Neuronal stem cell (in vitro differentiated cells): Measurements from ENCODE around the gene C18orf63.

Source experiments
- DNase-seq: peaks from one replicate; pipeline ENCODE4 v3.0.0-alpha.2; 2013; ENCODE audit warnings: low spot score
- H2AFZ ChIP-seq: one replicate; pipeline ENCODE4 v1.6.1; 2013; ENCODE audit warnings: mild to moderate bottlenecking, low read length, inconsistent platforms
- H2AK5ac ChIP-seq: 2 replicates; pipeline ENCODE4 v1.6.1; 2013; ENCODE audit warnings: low read depth, mild to moderate bottlenecking, inconsistent platforms, low read length, moderate library complexity, mixed read lengths
- H2BK120ac ChIP-seq: 2 replicates; pipeline ENCODE4 v1.6.1; 2013; ENCODE audit warnings: low read depth, mild to moderate bottlenecking, inconsistent platforms, low read length, moderate library complexity, mixed read lengths
- H2BK12ac ChIP-seq: one replicate; pipeline ENCODE4 v1.6.1; 2013; ENCODE audit warnings: low read length, inconsistent platforms
- H2BK15ac ChIP-seq: 2 replicates; pipeline ENCODE4 v1.6.1; 2013; ENCODE audit warnings: mild to moderate bottlenecking, low read length, inconsistent platforms, mixed read lengths
- H2BK5ac ChIP-seq: one replicate; pipeline ENCODE4 v1.6.1; 2013; ENCODE audit warnings: inconsistent platforms, mild to moderate bottlenecking, low read length, moderate library complexity
- H3K14ac ChIP-seq: one replicate; pipeline ENCODE4 v1.6.1; 2013; ENCODE audit warnings: low read length, inconsistent platforms
- H3K18ac ChIP-seq: 2 replicates; pipeline ENCODE4 v1.6.1; 2013; ENCODE audit warnings: low read length, inconsistent platforms
- H3K23ac ChIP-seq: 2 replicates; pipeline ENCODE4 v1.6.1; 2013; ENCODE audit warnings: low read depth, mild to moderate bottlenecking, mixed read lengths, low read length, inconsistent platforms; ENCODE audit not compliant: poor library complexity
- H3K27ac ChIP-seq: replicated peaks from 3 replicates; pipeline ENCODE4 v1.5.1; 2013; ENCODE audit warnings: low read length, inconsistent platforms
- H3K27me3 ChIP-seq, 3 experiments: 2 replicates each; pipeline ENCODE4 v1.6.1; 2013; ENCODE audit warnings: low read length in 3 of 3, mild to moderate bottlenecking in 2 of 3, inconsistent platforms in 1 of 3, low read depth in 1 of 3, mixed read lengths in 1 of 3, moderate library complexity in 1 of 3; ENCODE audit not compliant: control insufficient read depth in 3 of 3, insufficient read depth in 3 of 3
- H3K36me3 ChIP-seq, 2 donors: replicated peaks in 1 of 2; 2 replicates each; pipeline ENCODE4 v1.6.1; 2013; ENCODE audit warnings: low read length in 2 of 2; ENCODE audit not compliant: control insufficient read depth in 2 of 2, insufficient read depth in 2 of 2
- H3K4ac ChIP-seq: 2 replicates; pipeline ENCODE4 v1.6.1; 2013; ENCODE audit warnings: inconsistent platforms, mild to moderate bottlenecking, low read length, moderate library complexity
- H3K4me1 ChIP-seq, 2 donors: 1 replicate in 1 of 2; 2 replicates in 1 of 2; pipeline ENCODE4 v1.6.1; 2013; ENCODE audit warnings: low read length in 2 of 2, low read depth in 1 of 2; ENCODE audit not compliant: control insufficient read depth in 2 of 2, insufficient read depth in 1 of 2
- H3K4me2 ChIP-seq: one replicate; pipeline ENCODE4 v1.6.1; 2013; ENCODE audit warnings: mild to moderate bottlenecking, low read length, inconsistent platforms; ENCODE audit not compliant: insufficient read depth, poor library complexity, severe bottlenecking
- H3K4me3 ChIP-seq, 2 donors: 2 replicates each; pipeline ENCODE4 v1.5.1; 2013; ENCODE audit warnings: low read length in 2 of 2, mild to moderate bottlenecking in 2 of 2, inconsistent platforms in 1 of 2, moderate library complexity in 1 of 2
- H3K79me1 ChIP-seq: one replicate; pipeline ENCODE4 v1.6.1; 2013; ENCODE audit warnings: low read depth, mild to moderate bottlenecking, inconsistent platforms, low read length, moderate library complexity
- H3K9ac ChIP-seq: one replicate; pipeline ENCODE4 v1.6.1; 2013; ENCODE audit warnings: mild to moderate bottlenecking, low read depth, low read length, inconsistent platforms; ENCODE audit not compliant: poor library complexity
- H3K9me3 ChIP-seq, 2 donors: replicated peaks in 1 of 2; 2 replicates each; pipeline versions ENCODE3 to v1.6.1; 2013; ENCODE audit warnings: low read length in 2 of 2, mild to moderate bottlenecking in 2 of 2, inconsistent platforms in 1 of 2, low read depth in 1 of 2, mixed read lengths in 1 of 2, moderate library complexity in 1 of 2; ENCODE audit not compliant: control insufficient read depth in 2 of 2, insufficient read depth in 1 of 2
- H4K8ac ChIP-seq: one replicate; pipeline ENCODE4 v1.6.1; 2013; ENCODE audit warnings: low read depth, mild to moderate bottlenecking, inconsistent platforms, low read length, moderate library complexity
- H4K91ac ChIP-seq: one replicate; pipeline ENCODE4 v1.6.1; 2013; ENCODE audit warnings: low read length, low read depth, mild to moderate bottlenecking, inconsistent platforms; ENCODE audit not compliant: poor library complexity
- WGBS, 2 donors: extraction: QIAGEN DNeasy Blood & Tissue Kit; methylation state at CpG; one replicate each; pipeline ENCODE4 v1.1.7; 2013; ENCODE audit warnings: missing lambda C conversion rate in 2 of 2, mixed read lengths in 1 of 2; ENCODE audit not compliant: insufficient read length in 2 of 2, insufficient replicate concordance in 1 of 2; ENCODE audit errors: extremely low coverage in 2 of 2; 5-methylcytosine and 5-hydroxymethylcytosine counted together

Gene C18orf63

GRCh38 chr18:74402806-74403433, 87.3 kb downstream of the C18orf63 start:
- Histone ChIP-seq H3K4me1 (no peaks in the 10 kb centered on the region), H2AK5ac (no peak overlapping the region), H3K4ac (no peak overlapping the region), H3K4me2 (no peak overlapping the region), H4K8ac (no peak overlapping the region), H3K4me3 (no peak overlapping the region), H2BK12ac (no peak overlapping the region), H3K79me1 (no peaks in the 10 kb centered on the region), H3K18ac (peak overlapping the region; percentile 36), H3K27me3 (peaks cover 0 to 3% (median 0%) of the 10 kb centered on the region in 3 experiments), H2BK120ac (no peak overlapping the region), H3K36me3 (no peaks in the 10 kb centered on the region), H3K23ac (no peak overlapping the region), H4K91ac (no peak overlapping the region), H2BK5ac (no peak overlapping the region), H2AFZ (no peak overlapping the region), H2BK15ac (peak overlapping the region; percentile 54), H3K27ac (no peak overlapping the region), H3K14ac (no peak overlapping the region), H3K9me3 (no peaks in the 10 kb centered on the region), H3K9ac (no peak overlapping the region)
- no peak for DNase-seq
- WGBS, 2 donors: no CpG with 5 or more reads among the region's 9 CpGs

GRCh38 chr18:74407888-74408287, 92.2 kb downstream of the C18orf63 start:
- Histone ChIP-seq H2BK120ac (no peak overlapping the region), H3K27ac (no peak overlapping the region), H3K18ac (no peak overlapping the region), H3K4me1 (peaks cover 0 to 14% of the 10 kb centered on the region in 2 donors), H3K9ac (no peak overlapping the region), H3K79me1 (no peaks in the 10 kb centered on the region), H3K4ac (no peak overlapping the region), H3K4me2 (no peak overlapping the region), H2BK15ac (no peak overlapping the region), H2BK12ac (no peak overlapping the region), H3K4me3 (no peak overlapping the region), H4K8ac (no peak overlapping the region), H3K27me3 (peaks cover 0 to 2% (median 0%) of the 10 kb centered on the region in 3 experiments), H2AK5ac (no peak overlapping the region), H2BK5ac (no peak overlapping the region), H3K14ac (no peak overlapping the region), H2AFZ (no peak overlapping the region), H4K91ac (no peak overlapping the region), H3K9me3 (no peaks in the 10 kb centered on the region), H3K36me3 (no peaks in the 10 kb centered on the region), H3K23ac (no peak overlapping the region)
- no peak for DNase-seq
- 100% methylated on average over 1 of the region's 2 CpGs; no CpG with 5 or more reads in 1 of the 2 donors for WGBS, 2 donors
